Measurements from ENCODE around the gene ABHD17C. TPM values are rescaled to one million over a fixed set of nuclear protein-coding genes. Genes with fewer than 3 reads are reported as not detected.

ABHD17C gene
- polyA plus RNA-seq, 1 donor (not counting 4 experiments of a cell fraction or from before 2014, with no cell fraction given), result 23.3 TPM

DNA sequence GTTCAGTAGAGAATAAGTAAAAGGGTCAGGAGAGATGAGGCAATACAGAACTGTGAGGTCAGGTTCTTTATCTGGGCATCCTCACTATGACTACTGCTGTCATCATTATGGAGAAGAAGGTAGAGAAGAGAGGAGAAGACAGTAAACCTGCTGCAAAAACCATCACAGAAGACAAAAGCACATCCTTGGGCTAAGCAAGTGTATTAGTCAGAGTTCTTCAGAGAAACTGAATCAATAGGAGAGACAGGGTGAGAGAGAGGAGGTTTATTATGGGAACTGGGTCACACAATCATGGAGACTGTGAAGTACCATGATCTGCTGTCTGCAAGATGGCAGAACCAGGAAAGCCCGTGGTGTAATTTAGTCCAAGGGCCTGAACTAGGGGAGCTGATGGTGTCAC, 9.5 kb upstream of the ABHD17C start:
- H3K36me3 ChIP-seq (ENCODE audit: control insufficient read depth in 2 of 2, extremely low read depth in 1 of 2, insufficient read depth in 2 of 2, low read length in 2 of 2), result no peaks in the 10 kb centered on the region
- no peak overlapping the region for H3K9ac ChIP-seq (ENCODE audit: control insufficient read depth, extremely low read depth, insufficient read depth, low read length)
- DNase-seq (ENCODE audit: low read depth, low spot score), result no peak
- TF ChIP-seq EZH2 (IDR thresholded peaks at IDR 0.05; ENCODE audit: low read length), result no peak
- TF ChIP-seq, protein P1, sequence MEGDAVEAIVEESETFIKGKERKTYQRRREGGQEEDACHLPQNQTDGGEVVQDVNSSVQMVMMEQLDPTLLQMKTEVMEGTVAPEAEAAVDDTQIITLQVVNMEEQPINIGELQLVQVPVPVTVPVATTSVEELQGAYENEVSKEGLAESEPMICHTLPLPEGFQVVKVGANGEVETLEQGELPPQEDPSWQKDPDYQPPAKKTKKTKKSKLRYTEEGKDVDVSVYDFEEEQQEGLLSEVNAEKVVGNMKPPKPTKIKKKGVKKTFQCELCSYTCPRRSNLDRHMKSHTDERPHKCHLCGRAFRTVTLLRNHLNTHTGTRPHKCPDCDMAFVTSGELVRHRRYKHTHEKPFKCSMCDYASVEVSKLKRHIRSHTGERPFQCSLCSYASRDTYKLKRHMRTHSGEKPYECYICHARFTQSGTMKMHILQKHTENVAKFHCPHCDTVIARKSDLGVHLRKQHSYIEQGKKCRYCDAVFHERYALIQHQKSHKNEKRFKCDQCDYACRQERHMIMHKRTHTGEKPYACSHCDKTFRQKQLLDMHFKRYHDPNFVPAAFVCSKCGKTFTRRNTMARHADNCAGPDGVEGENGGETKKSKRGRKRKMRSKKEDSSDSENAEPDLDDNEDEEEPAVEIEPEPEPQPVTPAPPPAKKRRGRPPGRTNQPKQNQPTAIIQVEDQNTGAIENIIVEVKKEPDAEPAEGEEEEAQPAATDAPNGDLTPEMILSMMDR (optimal IDR thresholded peaks at IDR 0.05 in 1 of 3, IDR thresholded peaks at IDR 0.05 in 1 of 3, conservative IDR thresholded peaks at IDR 0.05 in 1 of 3; ENCODE audit: extremely low read depth in 1 of 3, insufficient read depth in 2 of 3, low read length in 3 of 3), result no peak
- no peak overlapping the region for H3K27ac ChIP-seq (ENCODE audit: control insufficient read depth, insufficient read depth, low read length)
- H3K9me1 ChIP-seq (ENCODE audit: control insufficient read depth, extremely low read depth, insufficient read depth, low read length), result no peaks in the 10 kb centered on the region
- H2AFZ ChIP-seq (ENCODE audit: control insufficient read depth, low read length), result no peak overlapping the region
- H3K9me3 ChIP-seq (ENCODE audit: control insufficient read depth, low read depth, low read length), result no peaks in the 10 kb centered on the region
- dilution Hi-C loops (cut with MboI; ENCODE audit: extremely low pct_ligation_motif_present, low sequenced_read_pairs), result loop anchor here (25.0 kb wide), 1 partner anchor 98 kb away; no protein-coding TSS in a partner anchor
- H3K79me2 ChIP-seq (ENCODE audit: control insufficient read depth, insufficient read depth, low read length), result no peaks in the 10 kb centered on the region
- no peaks in the 10 kb centered on the region for H3K27me3 ChIP-seq (ENCODE audit: control insufficient read depth, extremely low read depth, insufficient read depth, low read length)
- H3K4me2 ChIP-seq (ENCODE audit: control insufficient read depth, extremely low read depth, insufficient read depth, low read depth, low read length), result no peak overlapping the region
- no peaks in the 10 kb centered on the region for H3K4me1 ChIP-seq (ENCODE audit: control insufficient read depth, extremely low read depth, insufficient read depth, low read length)
- FAIRE-seq, result no peak
- H3K4me3 ChIP-seq (ENCODE audit: control insufficient read depth in 2 of 3, extremely low read depth in 1 of 3, insufficient read depth in 2 of 3, low read depth in 1 of 3, low read length in 3 of 3), result no peak overlapping the region
- H4K20me1 ChIP-seq (ENCODE audit: control insufficient read depth, extremely low read depth, insufficient read depth, low read length), result no peaks in the 10 kb centered on the region

DNA sequence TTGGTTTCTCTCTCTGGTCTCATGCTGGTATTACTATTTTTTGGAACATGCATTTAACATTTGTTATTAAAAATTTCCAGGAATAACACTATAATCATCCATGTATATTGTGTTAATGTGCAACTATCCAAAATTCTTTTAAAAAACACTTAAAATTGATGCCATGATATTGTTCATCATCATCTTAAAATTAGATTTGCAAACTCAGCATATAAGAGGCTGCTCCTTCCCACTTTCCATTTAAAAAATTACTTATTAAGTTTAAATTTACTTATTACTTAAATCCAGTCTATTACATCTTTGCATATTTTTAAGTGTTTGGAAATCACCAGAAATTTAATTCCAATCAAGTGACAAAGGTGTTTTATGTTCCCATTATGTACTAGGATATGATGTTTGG, 5.8 kb upstream of the ABHD17C start:
- Histone ChIP-seq H3K27ac (ENCODE audit: control insufficient read depth, insufficient read depth, low read length) (no peak overlapping the region), H3K4me1 (ENCODE audit: control insufficient read depth, extremely low read depth, insufficient read depth, low read length) (peaks cover 5% of the 10 kb centered on the region), H3K9me3 (ENCODE audit: control insufficient read depth, low read depth, low read length) (no peaks in the 10 kb centered on the region), H3K9me1 (ENCODE audit: control insufficient read depth, extremely low read depth, insufficient read depth, low read length) (no peaks in the 10 kb centered on the region), H3K36me3 (ENCODE audit: control insufficient read depth in 2 of 2, extremely low read depth in 1 of 2, insufficient read depth in 2 of 2, low read length in 2 of 2) (no peaks in the 10 kb centered on the region), H2AFZ (ENCODE audit: control insufficient read depth, low read length) (no peak overlapping the region), H3K9ac (ENCODE audit: control insufficient read depth, extremely low read depth, insufficient read depth, low read length) (no peak overlapping the region), H3K79me2 (ENCODE audit: control insufficient read depth, insufficient read depth, low read length) (no peaks in the 10 kb centered on the region), H4K20me1 (ENCODE audit: control insufficient read depth, extremely low read depth, insufficient read depth, low read length) (no peaks in the 10 kb centered on the region), H3K4me2 (ENCODE audit: control insufficient read depth, extremely low read depth, insufficient read depth, low read depth, low read length) (no peak overlapping the region), H3K4me3 (ENCODE audit: control insufficient read depth in 2 of 3, extremely low read depth in 1 of 3, insufficient read depth in 2 of 3, low read depth in 1 of 3, low read length in 3 of 3) (no peak overlapping the region), H3K27me3 (ENCODE audit: control insufficient read depth, extremely low read depth, insufficient read depth, low read length) (no peaks in the 10 kb centered on the region)
- dilution Hi-C loops (cut with MboI; ENCODE audit: extremely low pct_ligation_motif_present, low sequenced_read_pairs), result loop anchor here (25.0 kb wide), 1 partner anchor 102 kb away; no protein-coding TSS in a partner anchor
- no peak for DNase-seq (ENCODE audit: low read depth, low spot score)
- no peak for TF ChIP-seq EZH2 (IDR thresholded peaks at IDR 0.05; ENCODE audit: low read length)
- TF ChIP-seq, protein P1 (optimal IDR thresholded peaks at IDR 0.05 in 1 of 3, IDR thresholded peaks at IDR 0.05 in 1 of 3, conservative IDR thresholded peaks at IDR 0.05 in 1 of 3; ENCODE audit: extremely low read depth in 1 of 3, insufficient read depth in 2 of 3, low read length in 3 of 3), result no peak
- no peak for FAIRE-seq

Measured in keratinocyte (primary cell).